ENCODE results near the gene DPM3.

DNA sequence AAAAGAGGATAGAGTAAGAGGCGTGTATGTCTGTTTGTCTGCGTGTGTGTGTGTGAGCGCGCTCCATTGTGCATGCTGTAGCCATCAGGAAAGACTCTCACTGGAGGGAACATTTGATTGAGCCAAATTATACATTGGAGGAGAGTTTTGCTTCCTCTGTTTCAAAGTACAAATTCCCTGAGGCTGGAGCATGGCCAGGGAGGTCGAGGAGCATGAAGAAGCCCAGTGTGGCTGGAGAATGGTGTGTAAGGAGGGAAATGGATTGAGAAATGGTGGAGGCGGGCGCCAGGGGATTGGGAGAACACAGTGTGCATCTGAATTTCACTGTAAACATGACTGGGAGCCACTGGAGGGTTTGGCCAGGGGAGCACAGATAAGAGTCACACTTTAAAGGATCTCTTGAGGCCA, 34.7 kb downstream of the DPM3 start:
- TF ChIP-seq, protein P1, sequence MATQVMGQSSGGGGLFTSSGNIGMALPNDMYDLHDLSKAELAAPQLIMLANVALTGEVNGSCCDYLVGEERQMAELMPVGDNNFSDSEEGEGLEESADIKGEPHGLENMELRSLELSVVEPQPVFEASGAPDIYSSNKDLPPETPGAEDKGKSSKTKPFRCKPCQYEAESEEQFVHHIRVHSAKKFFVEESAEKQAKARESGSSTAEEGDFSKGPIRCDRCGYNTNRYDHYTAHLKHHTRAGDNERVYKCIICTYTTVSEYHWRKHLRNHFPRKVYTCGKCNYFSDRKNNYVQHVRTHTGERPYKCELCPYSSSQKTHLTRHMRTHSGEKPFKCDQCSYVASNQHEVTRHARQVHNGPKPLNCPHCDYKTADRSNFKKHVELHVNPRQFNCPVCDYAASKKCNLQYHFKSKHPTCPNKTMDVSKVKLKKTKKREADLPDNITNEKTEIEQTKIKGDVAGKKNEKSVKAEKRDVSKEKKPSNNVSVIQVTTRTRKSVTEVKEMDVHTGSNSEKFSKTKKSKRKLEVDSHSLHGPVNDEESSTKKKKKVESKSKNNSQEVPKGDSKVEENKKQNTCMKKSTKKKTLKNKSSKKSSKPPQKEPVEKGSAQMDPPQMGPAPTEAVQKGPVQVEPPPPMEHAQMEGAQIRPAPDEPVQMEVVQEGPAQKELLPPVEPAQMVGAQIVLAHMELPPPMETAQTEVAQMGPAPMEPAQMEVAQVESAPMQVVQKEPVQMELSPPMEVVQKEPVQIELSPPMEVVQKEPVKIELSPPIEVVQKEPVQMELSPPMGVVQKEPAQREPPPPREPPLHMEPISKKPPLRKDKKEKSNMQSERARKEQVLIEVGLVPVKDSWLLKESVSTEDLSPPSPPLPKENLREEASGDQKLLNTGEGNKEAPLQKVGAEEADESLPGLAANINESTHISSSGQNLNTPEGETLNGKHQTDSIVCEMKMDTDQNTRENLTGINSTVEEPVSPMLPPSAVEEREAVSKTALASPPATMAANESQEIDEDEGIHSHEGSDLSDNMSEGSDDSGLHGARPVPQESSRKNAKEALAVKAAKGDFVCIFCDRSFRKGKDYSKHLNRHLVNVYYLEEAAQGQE (IDR thresholded peaks at IDR 0.05; ENCODE audit: insufficient read depth in 1 of 2, low read depth in 2 of 2, low read length in 2 of 2), result no peak
- TF ChIP-seq TAF1 (IDR thresholded peaks at IDR 0.05; ENCODE audit: borderline replicate concordance, insufficient read depth, low read length) (no peak), SIN3A (IDR thresholded peaks at IDR 0.05; ENCODE audit: borderline replicate concordance, insufficient read depth, low read length) (no peak), FOXP2 (optimal IDR thresholded peaks at IDR 0.05; ENCODE audit: borderline replicate concordance, extremely low read depth, extremely low read length, insufficient read depth) (no peak)

All from PFSK-1 (cell line).